ENCODE data around the gene TMEM267. TPM values are rescaled to one million over a fixed set of nuclear protein-coding genes. Genes with fewer than 3 reads are reported as not detected.
"Not testable (repeated sequence)": the region's sequence is repeated elsewhere in the genome, so short reads cannot be mapped to it uniquely, and the experiment has no call there.

Gene TMEM267
- total RNA-seq, 6 experiments from 2014 or later, result 15.7 to 20.3 (median 19.0) TPM

DNA sequence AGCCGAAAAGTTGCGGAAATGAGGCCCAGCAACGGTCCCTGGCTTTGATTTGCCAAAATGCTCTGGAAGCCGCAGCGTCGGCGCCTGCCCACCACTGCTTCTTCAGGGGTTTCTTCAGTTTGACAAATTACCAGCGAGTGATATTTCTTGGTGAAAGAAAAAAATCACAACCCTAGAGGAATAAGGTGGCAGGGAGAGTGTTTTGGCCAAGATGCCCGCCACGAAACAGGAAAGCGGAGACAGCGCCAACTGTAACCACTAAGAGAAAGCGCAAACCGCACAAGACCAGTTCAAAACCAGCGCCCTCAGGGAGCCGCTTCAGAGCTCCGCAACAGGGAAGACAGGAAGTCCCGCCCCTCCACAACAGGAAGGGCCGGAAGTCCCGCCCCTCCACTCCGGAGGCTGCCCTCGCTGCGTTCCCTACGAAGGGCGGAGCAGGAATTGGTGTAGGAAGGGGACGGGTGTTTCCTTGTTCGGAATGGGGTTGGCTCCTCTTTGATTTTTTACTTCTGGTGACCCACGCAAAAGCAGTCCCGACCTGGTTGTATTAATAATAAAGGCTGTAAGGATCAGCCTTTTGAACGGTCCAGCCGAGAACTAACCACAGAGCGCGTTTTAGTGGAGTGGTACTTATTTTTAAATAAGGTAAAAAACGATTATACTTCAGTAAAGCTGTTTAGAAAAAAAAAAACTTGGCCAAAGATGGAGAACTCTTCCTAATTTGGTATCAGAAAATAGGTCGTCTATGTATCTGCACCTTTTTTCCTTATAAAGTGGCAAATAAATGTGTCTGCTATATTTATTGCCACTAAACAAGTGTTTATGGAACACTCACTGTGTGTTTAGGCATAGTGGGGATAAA is 31.4 kb upstream of the TMEM267 start, which contains the start of gene C5orf34:
Gene C5orf34 (minus strand): TSS at position 333 of the 862 bp plus-strand sequence. CDS start 5,809 bp downstream, outside the sequence.
- DNase-seq, result peak; percentile 95
- H3K9me3 Mint-ChIP-seq, result no peaks in the 10 kb centered on the region
- TF ChIP-seq, protein P1, sequence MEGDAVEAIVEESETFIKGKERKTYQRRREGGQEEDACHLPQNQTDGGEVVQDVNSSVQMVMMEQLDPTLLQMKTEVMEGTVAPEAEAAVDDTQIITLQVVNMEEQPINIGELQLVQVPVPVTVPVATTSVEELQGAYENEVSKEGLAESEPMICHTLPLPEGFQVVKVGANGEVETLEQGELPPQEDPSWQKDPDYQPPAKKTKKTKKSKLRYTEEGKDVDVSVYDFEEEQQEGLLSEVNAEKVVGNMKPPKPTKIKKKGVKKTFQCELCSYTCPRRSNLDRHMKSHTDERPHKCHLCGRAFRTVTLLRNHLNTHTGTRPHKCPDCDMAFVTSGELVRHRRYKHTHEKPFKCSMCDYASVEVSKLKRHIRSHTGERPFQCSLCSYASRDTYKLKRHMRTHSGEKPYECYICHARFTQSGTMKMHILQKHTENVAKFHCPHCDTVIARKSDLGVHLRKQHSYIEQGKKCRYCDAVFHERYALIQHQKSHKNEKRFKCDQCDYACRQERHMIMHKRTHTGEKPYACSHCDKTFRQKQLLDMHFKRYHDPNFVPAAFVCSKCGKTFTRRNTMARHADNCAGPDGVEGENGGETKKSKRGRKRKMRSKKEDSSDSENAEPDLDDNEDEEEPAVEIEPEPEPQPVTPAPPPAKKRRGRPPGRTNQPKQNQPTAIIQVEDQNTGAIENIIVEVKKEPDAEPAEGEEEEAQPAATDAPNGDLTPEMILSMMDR (IDR thresholded peaks at IDR 0.05), result 0 out of 2 replicates have a peak, but pooled peaks have one; percentile 8

GRCh38 chr5:43514471-43514815 is 30.8 kb upstream of the TMEM267 start:
- Mint-ChIP-seq H3K36me3 (ENCODE audit: low read depth) (peaks cover 10% of the 10 kb centered on the region; the same call in 1 of the 2 replicates), H3K27me3 (ENCODE audit: insufficient read depth) (no peaks in the 10 kb centered on the region), H3K27ac (peak overlapping the region; percentile 99), H3K4me3 (peak overlapping the region; percentile 94), H3K9me3 (no peaks in the 10 kb centered on the region), H3K4me1 (ENCODE audit: low read depth) (peaks cover 23% of the 10 kb centered on the region)
- TF ChIP-seq, protein P1 (IDR thresholded peaks at IDR 0.05), result no peak
- DNase-seq, result peak; percentile 76

More for the DNA sequence above, 31.4 kb upstream of the TMEM267 start, which contains the start of gene C5orf34:
- Mint-ChIP-seq H3K4me1 (ENCODE audit: low read depth) (peaks cover 23% of the 10 kb centered on the region), H3K4me3 (peak within 1 kb of the TSS; percentile 94), H3K27me3 (ENCODE audit: insufficient read depth) (no peaks in the 10 kb centered on the region), H3K27ac (peak within 1 kb of the TSS; percentile 99), H3K36me3 (ENCODE audit: low read depth) (peaks cover 10% of the 10 kb centered on the region; the same call in 1 of the 2 replicates)

- DNase-seq, result no peak
- peak overlapping the region; percentile 99 for H3K27ac Mint-ChIP-seq
- peak overlapping the region; percentile 94 for H3K4me3 Mint-ChIP-seq
- peaks cover 23% of the 10 kb centered on the region for H3K4me1 Mint-ChIP-seq (ENCODE audit: low read depth)
- no peaks in the 10 kb centered on the region for H3K27me3 Mint-ChIP-seq (ENCODE audit: insufficient read depth)
- peaks cover 10% of the 10 kb centered on the region; the same call in 1 of the 2 replicates for H3K36me3 Mint-ChIP-seq (ENCODE audit: low read depth)
- TF ChIP-seq, protein P1 (IDR thresholded peaks at IDR 0.05), result no peak
- H3K9me3 Mint-ChIP-seq, result no peaks in the 10 kb centered on the region
Observed at GRCh38 chr5:43514025-43514424, 30.4 kb upstream of the TMEM267 start.

DNA sequence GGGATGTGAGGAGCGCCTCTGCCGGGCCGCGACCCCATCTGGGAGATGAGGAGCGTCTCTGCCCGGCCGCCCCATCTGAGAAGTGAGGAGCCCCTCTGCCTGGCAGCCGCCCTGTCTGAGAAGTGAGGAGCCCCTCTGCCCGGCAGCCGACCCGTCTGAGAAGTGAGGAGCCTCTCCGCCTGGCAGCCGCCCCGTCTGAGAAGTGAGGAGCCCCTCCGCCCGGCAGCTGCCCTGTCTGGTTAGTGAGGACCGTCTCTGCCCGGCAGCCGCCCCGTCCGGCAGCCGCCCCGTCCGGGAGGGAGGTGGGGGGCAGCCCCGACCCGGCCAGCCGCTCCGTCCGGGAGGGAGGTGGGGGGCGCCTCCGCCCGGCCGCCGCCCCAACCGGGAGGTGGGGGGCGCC is 27.4 kb upstream of the TMEM267 start:
- not testable (repeated sequence) for DNase-seq; H3K36me3 Mint-ChIP-seq (ENCODE audit: low read depth); H3K9me3 Mint-ChIP-seq; H3K4me3 Mint-ChIP-seq; H3K27me3 Mint-ChIP-seq (ENCODE audit: insufficient read depth); H3K27ac Mint-ChIP-seq
- peaks cover 23% of the 10 kb centered on the region for H3K4me1 Mint-ChIP-seq (ENCODE audit: low read depth)

GRCh38 chr5:43498581-43498980 is 14.9 kb upstream of the TMEM267 start:
- TF ChIP-seq, protein P1 (IDR thresholded peaks at IDR 0.05), result no peak
- no peaks in the 10 kb centered on the region for H3K36me3 Mint-ChIP-seq (ENCODE audit: low read depth)
- H3K27ac Mint-ChIP-seq, result no peak overlapping the region
- no peaks in the 10 kb centered on the region; the same call in none of the 2 replicates for H3K27me3 Mint-ChIP-seq (ENCODE audit: insufficient read depth)
- no peaks in the 10 kb centered on the region for H3K9me3 Mint-ChIP-seq
- H3K4me3 Mint-ChIP-seq, result no peak overlapping the region
- DNase-seq, result no peak
- no peaks in the 10 kb centered on the region for H3K4me1 Mint-ChIP-seq (ENCODE audit: low read depth)

Data from HFFc6 (cell line).